ENCODE data around the gene GALNT17. TPM values are rescaled to one million over a fixed set of nuclear protein-coding genes. Genes with fewer than 3 reads are reported as not detected.

Gene GALNT17
- total RNA-seq, 1 experiment from 2014 or later, result not detected

GRCh38 chr7:71611986-71612385 lies 480.0 kb downstream of the GALNT17 start:
- in situ Hi-C loops (cut with HindIII; ENCODE audit: low pct_unique_long_range_greater_than_20kb, low sequenced_read_pairs) (no loop called here), intact Hi-C loops (cut with micrococcal nuclease; ENCODE audit: unreplicated experiment) (no loop called here)
- TF ChIP-seq TCF7L2 (IDR thresholded peaks at IDR 0.05; ENCODE audit: low read depth, low read length) (no peak), SIN3A (IDR thresholded peaks at IDR 0.05; ENCODE audit: borderline replicate concordance, insufficient read depth, low read depth, low read length) (no peak), POLR2AphosphoS5 (IDR thresholded peaks at IDR 0.05; ENCODE audit: low read depth, low read length) (no peak)
- TF ChIP-seq, protein P1, sequence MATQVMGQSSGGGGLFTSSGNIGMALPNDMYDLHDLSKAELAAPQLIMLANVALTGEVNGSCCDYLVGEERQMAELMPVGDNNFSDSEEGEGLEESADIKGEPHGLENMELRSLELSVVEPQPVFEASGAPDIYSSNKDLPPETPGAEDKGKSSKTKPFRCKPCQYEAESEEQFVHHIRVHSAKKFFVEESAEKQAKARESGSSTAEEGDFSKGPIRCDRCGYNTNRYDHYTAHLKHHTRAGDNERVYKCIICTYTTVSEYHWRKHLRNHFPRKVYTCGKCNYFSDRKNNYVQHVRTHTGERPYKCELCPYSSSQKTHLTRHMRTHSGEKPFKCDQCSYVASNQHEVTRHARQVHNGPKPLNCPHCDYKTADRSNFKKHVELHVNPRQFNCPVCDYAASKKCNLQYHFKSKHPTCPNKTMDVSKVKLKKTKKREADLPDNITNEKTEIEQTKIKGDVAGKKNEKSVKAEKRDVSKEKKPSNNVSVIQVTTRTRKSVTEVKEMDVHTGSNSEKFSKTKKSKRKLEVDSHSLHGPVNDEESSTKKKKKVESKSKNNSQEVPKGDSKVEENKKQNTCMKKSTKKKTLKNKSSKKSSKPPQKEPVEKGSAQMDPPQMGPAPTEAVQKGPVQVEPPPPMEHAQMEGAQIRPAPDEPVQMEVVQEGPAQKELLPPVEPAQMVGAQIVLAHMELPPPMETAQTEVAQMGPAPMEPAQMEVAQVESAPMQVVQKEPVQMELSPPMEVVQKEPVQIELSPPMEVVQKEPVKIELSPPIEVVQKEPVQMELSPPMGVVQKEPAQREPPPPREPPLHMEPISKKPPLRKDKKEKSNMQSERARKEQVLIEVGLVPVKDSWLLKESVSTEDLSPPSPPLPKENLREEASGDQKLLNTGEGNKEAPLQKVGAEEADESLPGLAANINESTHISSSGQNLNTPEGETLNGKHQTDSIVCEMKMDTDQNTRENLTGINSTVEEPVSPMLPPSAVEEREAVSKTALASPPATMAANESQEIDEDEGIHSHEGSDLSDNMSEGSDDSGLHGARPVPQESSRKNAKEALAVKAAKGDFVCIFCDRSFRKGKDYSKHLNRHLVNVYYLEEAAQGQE (IDR thresholded peaks at IDR 0.05; ENCODE audit: insufficient read depth in 1 of 2, low read depth in 2 of 2, low read length in 1 of 2), result no peak
- TF ChIP-seq, protein P2, sequence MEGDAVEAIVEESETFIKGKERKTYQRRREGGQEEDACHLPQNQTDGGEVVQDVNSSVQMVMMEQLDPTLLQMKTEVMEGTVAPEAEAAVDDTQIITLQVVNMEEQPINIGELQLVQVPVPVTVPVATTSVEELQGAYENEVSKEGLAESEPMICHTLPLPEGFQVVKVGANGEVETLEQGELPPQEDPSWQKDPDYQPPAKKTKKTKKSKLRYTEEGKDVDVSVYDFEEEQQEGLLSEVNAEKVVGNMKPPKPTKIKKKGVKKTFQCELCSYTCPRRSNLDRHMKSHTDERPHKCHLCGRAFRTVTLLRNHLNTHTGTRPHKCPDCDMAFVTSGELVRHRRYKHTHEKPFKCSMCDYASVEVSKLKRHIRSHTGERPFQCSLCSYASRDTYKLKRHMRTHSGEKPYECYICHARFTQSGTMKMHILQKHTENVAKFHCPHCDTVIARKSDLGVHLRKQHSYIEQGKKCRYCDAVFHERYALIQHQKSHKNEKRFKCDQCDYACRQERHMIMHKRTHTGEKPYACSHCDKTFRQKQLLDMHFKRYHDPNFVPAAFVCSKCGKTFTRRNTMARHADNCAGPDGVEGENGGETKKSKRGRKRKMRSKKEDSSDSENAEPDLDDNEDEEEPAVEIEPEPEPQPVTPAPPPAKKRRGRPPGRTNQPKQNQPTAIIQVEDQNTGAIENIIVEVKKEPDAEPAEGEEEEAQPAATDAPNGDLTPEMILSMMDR (IDR thresholded peaks at IDR 0.05), result no peak
- no peak for DNase-seq (ENCODE audit: low read depth, low spot score)
- Histone ChIP-seq H3K9me3 (ENCODE audit: control insufficient read depth, insufficient read depth, low read depth, low read length) (no peaks in the 10 kb centered on the region), H3K27ac (ENCODE audit: low read length) (no peak overlapping the region), H3K36me3 (ENCODE audit: control insufficient read depth, insufficient read depth, low read length) (no peaks in the 10 kb centered on the region), H3K4me1 (ENCODE audit: control insufficient read depth, insufficient read depth, low read length) (no peaks in the 10 kb centered on the region), H3K4me3 (ENCODE audit: low read depth in 2 of 2, low read length in 2 of 2) (no peak overlapping the region), H3K27me3 (ENCODE audit: control insufficient read depth, insufficient read depth, low read length) (no peaks in the 10 kb centered on the region)
- ChIA-PET POLR2A (no interaction called here), CTCF (no interaction called here)
- no TSS peak for BruUV-seq (replicated peaks)
- no peak for ATAC-seq

- in situ Hi-C loops (cut with HindIII; ENCODE audit: low pct_unique_long_range_greater_than_20kb, low sequenced_read_pairs) (no loop called here), intact Hi-C loops (cut with micrococcal nuclease; ENCODE audit: unreplicated experiment) (no loop called here)
- Histone ChIP-seq H3K4me1 (ENCODE audit: control insufficient read depth, insufficient read depth, low read length) (no peaks in the 10 kb centered on the region), H3K27me3 (ENCODE audit: control insufficient read depth, insufficient read depth, low read length) (no peaks in the 10 kb centered on the region), H3K9me3 (ENCODE audit: control insufficient read depth, insufficient read depth, low read depth, low read length) (no peaks in the 10 kb centered on the region), H3K4me3 (ENCODE audit: low read depth in 2 of 2, low read length in 2 of 2) (no peak overlapping the region), H3K36me3 (ENCODE audit: control insufficient read depth, insufficient read depth, low read length) (no peaks in the 10 kb centered on the region), H3K27ac (ENCODE audit: low read length) (no peak overlapping the region)
- no TSS peak for BruUV-seq (replicated peaks)
- POLR2A ChIA-PET, result no interaction called here
- no peak for DNase-seq (ENCODE audit: low read depth, low spot score)
- TF ChIP-seq SIN3A (IDR thresholded peaks at IDR 0.05; ENCODE audit: borderline replicate concordance, insufficient read depth, low read depth, low read length) (no peak), POLR2AphosphoS5 (IDR thresholded peaks at IDR 0.05; ENCODE audit: low read depth, low read length) (no peak), TCF7L2 (IDR thresholded peaks at IDR 0.05; ENCODE audit: low read depth, low read length) (no peak)
- TF ChIP-seq, protein P2 (IDR thresholded peaks at IDR 0.05), result no peak
- TF ChIP-seq, protein P1 (IDR thresholded peaks at IDR 0.05; ENCODE audit: insufficient read depth in 1 of 2, low read depth in 2 of 2, low read length in 1 of 2), result no peak
- ATAC-seq, result no peak
- CTCF ChIA-PET, result no interaction called here
Measured at GRCh38 chr7:71612911-71613310, 481.0 kb downstream of the GALNT17 start.
